Stimulated activated CD4-positive, alpha-beta T cell treated with anti-CD3 and anti-CD28 coated beads, Interleukin-2, amount 100 ng/mL, for 48 hours (primary cell): ENCODE data around the gene NME8.

Experiments
- DNase-seq, 2 donors: peaks; one replicate each; pipeline ENCODE4 v3.0.0-alpha.2; 2020

The NME8 gene

DNA sequence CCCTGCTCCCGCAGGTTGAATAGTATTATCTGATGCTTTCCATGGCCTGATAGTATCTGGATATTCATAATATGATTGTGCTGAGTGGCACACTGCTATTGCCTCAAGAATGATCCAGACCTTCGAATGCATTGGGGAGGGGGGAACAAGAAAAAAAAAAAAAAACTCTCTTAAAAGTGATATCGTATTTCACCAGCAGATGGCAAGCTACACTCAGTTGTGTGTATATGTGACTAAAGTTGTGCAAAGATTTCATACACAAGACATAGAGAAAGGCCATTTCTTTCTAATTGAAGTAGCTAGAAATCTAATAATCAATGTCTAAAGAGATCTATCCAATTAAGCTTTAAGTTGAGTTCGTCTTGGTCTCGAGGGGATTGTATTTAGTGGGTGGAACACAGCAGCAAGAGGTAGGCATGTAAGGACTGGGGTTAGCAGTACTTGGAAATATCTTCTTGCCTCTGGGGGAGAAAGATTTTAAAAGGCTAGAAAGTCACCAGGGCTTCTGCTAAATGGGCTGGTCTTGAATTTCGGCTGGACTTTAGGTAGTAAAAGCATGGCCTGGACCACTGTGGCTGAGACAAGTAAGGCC, 52.9 kb downstream of the NME8 start:
- no peak for DNase-seq

DNA sequence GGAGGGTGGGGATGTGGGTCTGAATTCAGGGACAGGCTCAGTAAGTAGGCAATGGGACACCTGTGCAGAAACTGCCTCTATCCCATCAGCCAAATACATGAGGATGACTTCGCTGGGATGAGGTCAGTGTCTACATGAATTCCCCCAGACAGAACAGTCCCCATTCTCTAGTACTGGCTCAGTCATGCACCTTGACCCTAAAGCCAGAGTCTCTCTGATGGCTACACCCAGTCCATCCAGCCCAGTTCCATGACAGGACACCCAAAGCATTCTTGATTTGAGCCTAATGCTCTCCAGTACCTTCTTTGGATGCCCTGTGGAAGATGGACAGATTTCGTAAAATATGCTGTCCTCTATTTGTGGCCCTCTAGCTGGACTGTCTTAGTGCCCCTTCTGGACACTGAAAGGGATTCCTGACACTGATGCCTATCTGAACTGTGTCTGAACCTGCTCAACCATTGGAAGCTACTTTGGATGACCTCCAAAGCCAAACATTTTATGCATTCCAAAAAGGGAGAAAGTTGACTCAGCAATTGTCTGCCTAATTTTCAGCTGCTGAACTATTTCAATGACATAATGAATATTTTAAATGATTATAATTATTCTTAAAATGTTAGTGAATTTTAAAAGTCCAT, 53.6 kb downstream of the NME8 start:
- no peak for DNase-seq

DNA sequence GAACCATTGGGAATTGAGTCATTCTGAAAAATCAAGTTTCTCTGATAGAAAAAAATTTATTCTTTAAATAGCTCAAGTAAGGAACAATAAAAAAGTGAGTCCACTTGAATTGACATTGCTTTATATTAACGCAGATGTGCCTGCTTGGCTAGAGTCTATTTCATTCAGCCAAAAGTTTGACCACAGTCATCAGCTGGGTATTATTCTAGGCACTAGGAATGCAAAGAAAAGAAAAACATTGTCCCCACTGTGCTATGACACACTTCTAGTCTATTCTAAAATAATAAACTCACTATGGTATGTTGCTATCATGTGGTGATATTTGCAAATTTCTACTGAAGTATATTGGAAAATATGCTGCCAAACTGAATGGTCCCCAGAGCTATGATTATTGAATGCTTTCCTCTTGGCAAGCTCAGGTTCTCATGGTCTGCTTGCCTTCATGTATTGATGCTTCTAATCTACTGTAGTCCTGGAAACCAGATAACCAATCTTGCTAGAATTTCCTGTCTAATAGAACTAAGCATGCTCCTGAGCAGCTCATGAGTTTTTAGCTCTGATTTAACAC, 59.9 kb downstream of the NME8 start:
- DNase-seq, result no peak

DNA sequence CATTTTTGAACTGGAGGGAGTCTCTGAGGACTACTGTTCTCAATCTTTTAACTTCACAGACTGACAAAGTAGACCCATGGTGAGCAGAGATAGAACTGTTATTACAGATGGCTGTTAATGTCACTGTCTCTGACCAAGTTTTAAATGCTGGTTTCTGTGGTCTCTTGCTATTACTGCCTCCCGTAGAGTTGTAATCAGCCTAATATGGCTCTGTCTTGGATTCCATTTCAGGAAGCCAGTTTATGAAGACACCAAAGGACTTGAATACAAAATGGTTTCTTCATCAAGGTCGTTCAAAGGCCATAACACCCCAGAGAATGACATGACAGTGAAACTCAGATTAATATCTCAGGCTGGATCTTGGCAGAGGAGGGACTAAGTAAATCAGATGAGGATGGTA, 64.4 kb downstream of the NME8 start:
- no peak for DNase-seq

DNA sequence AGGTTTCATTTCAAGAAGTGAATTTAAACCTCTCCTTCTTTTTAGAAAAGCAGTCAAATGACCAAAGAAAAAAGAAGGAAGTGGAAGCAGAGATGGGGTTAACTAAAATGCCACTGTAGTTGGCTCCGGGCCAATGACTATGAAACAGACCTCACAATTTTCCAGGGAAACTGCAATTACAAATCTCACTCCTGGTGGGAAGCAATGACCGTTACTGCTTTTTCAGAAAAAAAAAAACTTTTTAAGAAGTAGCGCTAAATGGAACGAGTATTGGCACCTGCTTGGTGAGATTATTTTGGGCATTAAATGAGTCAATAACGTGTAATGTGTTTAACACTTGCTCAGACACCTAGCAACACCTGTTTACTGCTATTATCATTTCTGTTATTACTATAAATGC, 67.0 kb downstream of the NME8 start:
- no peak for DNase-seq

DNA sequence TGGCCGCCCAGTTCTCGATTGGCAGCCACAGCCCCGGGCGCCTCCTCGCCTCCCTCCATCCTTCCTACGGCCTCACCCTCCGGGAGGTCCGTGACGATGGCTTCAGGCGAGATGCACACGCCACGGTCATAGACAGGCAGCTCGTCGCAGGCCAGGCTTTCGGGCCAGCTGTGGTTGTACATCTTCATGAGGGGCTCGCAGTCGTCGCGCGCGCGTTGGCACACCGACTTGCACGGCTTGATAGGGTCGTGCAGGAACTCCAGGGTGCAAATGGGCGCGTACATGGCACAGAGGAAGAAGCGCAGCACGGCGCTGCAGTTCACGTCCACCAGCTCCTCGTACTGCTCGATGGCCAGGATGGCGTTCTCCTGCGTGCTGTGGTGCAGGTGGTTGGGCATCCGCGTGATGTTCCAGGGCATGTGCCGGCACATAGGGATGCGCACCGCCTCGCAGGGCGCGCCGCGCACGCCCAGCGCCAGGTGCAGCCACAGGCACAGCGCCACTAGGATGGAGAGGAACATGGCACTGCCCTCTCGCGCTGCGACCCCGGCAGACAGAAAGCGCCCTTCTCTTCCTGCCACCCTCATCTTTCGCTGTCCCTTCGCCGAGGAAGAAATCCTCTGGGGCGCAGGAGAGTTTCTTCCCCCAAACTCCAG, 67.7 kb downstream of the NME8 start:
- no peak for DNase-seq

DNA sequence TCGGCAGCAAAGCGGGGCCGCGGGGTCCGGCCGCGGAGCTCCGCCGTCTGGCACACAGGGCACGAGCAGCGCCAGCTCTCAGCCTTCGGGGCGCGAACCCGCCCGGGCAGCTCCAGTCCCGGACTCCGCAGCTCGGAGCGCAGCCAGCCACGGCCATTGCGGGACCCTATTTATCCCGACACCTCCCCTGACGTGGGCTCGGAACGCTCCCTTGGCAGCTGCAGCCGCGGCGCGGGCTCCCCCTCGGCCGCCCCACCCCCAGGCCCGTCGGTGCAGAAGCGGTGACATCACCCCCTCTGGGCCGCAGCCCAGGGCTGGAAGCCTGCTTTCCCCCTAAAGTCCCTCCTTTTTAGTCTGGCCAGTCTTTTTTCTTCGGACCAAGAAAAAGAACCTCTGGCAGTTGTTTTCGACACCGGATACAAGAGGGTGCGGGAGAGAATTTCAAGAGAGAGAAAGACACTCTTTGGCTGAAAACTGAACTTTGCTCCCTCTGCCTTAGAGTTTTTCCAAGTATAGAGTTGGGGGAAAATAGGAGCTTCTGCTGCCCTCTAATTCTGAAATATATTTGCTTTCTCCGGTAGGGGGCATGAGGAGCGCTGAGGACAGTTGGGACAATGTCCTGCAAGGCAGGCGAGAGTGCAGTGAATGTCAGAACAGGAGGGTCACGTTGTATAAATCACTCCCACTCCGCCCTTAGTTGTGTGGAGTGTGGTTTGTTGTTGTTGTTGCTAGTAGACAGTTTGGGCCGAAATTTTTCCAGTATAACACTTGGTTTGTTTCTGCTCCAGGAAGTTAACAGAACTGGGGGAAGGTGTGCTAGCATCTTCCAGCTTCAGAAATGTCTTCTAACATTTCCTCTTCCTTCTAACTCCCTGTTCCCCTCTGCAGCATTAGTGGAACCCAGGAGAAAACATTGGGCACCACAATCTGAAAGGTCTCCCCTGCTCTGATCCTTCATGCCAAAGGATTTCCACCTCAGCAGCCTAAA, 68.6 kb downstream of the NME8 start, which contains the start of gene SFRP4:
SFRP4 (minus strand) TSS at position 145 of the 988 bp plus-strand sequence. CDS start 280 bp downstream, outside the sequence.
- DNase-seq, result no peak

DNA sequence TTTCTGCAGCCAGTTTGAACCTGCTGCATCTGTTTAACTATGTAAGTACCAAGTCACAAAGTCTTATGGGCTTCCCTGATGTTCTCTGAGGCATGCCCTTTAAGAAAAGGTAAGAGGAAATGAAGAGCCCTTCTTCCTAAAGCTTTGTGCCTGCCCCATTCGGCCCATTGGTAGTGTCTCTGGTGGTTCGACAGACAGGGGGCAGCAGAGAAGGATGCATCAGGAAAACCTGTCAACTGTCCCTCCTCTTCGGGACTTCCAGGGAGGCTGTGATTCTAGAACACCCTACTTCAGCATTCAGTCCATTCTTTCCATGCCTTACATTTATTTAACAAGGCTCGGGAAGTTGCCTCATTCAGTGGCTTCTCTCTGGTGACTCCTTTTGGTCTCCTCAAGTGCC, 70.1 kb downstream of the NME8 start:
- DNase-seq, result no peak

DNA sequence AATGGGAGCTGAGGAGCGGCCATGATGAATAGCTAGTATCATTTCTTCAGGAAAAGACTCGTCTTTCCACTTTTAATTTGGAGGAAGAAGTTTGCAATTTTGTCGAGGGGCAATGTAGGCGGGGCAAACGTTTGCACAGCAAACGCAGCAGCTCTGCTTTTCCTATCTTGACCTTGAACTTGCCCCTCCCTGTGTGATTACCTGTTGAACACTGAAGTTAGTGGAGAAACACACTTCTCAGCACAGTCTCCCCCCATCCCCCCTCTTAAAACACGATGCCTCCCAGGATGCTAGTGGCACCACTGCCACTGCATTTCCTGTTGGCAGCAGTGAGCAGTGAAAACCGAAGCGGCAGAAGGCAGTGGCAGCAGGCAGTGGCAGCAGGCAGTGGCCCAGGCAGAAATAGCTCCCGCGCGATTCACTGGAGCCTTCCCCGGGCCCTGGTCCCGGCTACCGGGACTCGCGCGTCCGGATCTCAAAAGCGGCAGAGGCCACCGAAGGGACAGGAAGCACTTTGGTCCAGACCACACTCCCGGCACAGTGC, 72.0 kb downstream of the NME8 start, which contains the start of gene EPDR1:
EPDR1 (plus strand) TSS at position 336 of the 544 bp plus-strand sequence. CDS start 300 bp downstream, outside the sequence.
- no peak for DNase-seq

DNA sequence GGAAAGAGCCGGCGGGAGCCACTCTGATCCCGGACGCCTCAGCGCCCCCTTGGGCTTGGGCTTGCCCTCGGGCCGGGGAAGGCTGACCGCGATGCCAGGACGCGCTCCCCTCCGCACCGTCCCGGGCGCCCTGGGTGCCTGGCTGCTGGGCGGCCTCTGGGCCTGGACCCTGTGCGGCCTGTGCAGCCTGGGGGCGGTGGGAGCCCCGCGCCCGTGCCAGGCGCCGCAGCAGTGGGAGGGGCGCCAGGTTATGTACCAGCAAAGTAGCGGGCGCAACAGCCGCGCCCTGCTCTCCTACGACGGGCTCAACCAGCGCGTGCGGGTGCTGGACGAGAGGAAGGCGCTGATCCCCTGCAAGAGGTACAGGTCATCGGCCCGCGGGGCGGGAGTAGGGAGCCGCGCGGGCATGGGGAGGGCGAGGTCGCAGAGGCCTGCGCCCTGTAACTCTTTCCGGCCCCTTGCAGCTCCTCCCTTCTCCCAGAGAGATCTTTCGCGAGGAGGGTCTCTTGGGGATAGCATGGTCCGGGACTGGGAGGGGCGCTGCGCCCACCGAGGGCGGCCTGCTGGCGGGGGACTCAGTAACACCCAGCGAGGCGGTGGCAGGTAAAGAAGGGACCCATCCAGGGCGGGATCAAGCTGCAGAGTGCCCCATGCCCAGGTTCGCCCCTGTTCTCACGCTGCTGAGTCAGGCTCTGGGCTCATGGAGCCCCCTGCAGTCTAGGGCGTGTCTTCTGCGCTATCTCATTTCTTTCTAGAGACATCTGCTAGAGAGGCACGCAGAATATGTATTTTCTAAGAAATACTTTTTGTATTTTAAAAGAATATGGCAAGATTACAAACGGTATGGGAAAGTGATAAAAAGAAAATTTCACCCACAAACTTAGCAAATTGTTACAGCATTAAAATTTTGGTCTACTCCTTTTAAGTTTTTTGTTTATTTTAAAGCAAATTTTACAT, 72.7 kb downstream of the NME8 start:
- no peak for DNase-seq

DNA sequence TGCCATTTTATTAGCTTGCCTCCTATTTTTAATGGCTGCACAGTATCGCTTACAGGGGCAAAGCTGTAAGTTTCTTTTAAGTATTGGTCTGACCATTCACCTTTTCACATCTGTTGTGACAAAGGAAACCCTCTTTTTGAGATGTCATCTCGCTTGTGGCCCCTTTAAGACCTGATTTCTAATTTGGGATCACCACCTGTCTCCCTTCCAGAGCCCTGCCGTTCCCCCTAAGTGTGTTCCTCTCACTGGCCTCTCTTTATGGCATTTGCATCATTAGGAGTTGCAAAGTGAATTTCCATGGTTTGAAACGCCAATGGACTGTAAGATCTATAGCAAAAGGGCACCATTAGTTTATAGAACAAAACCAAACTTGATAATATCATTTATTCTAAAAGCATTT, 73.5 kb downstream of the NME8 start:
- no peak for DNase-seq

DNA sequence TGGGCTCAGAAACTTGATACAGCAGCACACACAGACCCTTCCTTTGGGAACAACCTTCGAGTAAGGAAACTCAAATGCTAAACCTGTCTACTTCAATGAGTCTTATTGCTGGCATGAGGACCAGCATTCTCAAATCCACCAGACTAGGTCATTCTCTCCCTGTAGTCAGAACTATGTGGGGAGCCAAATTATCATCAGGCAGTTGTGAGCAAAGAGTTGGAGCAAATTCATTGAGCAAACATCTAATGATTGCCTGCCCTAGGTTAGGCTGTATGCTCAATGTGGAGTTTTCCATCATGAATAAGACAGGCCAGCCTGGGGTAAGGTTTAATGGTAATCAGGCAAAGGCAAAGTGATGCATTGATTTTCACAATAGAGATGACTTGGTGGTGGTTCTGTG, 75.6 kb downstream of the NME8 start:
- no peak for DNase-seq

DNA sequence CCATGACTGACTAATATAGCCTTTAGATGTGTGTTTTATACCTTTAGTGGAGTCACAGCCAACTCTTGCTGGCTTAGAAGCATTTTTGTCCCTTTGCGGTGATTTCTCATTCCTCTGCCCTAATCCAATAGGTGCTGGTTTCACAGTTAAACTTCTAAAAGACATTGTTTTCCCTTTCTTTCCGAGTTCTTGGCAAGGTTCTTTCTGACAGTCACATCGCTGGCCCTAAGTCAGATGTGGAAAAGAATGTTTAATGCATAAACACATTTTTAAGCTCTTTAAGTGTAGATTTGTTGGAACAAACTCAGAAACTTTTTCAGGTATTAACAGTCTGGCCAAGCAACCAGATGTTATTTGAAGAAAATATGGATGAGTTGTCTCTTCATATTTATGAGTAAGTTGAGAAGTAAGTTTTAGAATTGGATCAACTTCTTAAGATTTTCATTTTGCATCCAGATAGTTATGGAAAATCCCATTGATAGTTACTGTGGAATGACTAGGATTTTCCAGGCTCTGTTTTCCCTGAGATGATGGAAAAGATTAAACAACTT, 76.2 kb downstream of the NME8 start:
- DNase-seq, result no peak

DNA sequence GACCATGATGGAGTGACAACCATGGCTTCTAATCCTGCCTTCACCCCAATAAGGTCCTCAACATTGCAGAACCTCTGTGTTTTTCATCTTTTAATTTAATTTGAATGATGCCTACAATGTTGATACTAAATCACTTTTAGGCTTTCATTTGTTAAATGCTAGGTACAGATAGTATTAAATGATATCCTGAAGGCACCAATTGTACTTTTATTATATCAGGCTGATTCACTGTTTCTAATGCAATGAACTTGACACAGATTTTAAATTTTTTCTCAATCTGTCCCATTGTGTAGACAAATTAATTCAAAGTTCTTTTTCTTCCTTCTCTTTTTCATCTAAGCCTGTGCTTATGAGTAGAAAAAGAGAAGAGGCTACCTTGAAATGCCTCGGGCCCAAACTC, 77.2 kb downstream of the NME8 start:
- no peak for DNase-seq

DNA sequence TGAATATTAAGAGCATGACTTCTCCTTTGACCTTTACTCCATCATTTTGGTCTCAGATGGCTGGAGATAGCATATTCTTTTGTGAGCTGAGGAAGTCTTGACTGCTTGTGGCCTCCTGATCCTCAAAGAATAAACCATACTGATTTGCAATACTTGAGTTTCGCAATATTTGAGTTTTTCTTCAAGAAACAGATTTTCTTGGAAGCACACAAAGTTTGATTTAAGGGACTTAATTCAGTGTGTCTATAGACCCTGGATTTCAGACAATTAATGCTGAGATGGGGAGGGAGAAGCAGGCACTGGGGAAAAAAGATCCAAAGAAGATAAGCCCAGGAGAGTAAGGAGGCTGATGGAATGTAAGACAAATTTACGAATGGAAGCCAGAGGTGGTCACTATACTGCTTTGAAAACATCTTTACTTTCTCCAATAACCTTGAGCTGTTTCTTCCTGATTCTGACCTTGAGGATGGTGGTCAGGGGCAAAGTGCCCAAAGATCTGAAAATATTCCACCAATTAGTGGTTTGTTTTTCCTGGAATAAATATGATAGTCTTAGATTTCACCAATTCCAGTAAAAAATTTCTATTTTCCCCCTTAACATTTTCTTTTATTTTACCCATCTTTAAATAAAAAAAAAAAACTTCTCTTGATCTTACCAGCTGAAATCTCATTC, 79.5 kb downstream of the NME8 start:
- DNase-seq, result no peak

DNA sequence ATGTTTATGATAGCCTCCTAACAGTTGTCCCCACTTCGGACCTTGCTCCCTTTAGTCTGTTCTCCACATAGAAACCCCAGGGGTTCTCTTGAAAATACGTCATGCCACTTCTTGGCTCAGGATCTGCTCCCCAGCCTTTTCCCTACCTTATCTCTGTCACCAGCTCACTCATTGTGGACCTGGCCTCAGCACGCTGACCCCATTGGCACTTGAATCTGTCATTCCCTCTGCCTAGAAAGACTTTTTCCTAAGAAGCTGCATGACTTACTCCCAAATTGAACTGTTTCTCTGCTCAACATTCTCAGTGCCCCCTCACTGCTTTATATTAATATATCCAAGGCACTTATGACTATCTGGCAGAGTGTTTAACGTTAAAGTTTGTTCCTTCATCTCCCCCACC, 80.5 kb downstream of the NME8 start:
- DNase-seq, result no peak

DNA sequence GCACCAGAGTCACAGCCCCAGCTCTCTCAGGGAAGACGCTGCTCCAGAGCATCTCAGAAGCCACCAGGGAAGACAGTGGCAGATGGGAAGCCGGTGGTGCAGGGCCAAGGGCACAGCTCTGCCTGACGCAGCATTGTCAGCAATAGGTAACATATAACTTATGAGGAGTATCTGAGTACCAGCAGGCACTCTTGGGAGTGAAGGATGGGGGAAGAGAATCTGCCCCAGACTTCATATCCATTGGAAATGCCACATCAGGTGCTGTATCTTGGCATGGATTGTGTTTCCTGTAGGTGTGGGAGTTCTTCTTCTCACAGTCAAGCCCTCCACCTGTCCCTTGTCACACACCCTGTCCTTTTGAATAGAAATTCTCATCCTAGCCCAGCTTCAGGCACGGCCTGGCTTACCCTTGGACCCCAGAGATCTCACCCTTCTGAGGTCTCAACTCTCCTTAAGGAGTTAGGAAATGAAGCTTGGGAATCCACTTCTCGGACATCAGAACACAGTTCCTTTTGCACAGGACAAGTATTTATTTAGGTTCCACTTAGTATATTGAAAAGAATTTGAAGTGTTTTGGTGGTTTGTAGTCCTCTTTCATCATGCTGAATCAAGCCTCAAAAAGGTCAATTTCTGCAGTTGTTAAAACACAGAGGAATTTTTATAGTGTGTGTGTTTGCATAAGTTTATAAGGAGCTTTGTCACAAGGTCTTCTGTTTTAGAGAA, 82.0 kb downstream of the NME8 start:
- DNase-seq, result no peak

DNA sequence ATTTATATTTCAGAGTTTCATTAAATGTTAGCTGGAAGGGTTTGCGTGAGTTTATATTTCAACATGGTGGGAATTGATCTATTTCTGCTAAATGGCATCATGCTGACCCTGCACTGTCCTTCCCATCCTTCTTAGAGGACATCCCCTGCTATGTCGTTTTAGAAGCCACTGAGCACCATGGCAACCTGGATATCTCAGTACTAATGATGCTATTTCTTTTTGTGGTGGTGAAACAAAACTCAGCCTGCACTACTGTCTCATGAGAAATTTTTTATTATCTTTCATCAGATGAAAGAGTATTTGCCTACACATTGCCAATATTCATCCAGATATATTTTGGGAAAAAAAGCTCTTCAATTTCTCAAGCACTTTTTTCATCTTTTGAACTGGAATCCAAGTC, 84.1 kb downstream of the NME8 start:
- DNase-seq, result no peak

DNA sequence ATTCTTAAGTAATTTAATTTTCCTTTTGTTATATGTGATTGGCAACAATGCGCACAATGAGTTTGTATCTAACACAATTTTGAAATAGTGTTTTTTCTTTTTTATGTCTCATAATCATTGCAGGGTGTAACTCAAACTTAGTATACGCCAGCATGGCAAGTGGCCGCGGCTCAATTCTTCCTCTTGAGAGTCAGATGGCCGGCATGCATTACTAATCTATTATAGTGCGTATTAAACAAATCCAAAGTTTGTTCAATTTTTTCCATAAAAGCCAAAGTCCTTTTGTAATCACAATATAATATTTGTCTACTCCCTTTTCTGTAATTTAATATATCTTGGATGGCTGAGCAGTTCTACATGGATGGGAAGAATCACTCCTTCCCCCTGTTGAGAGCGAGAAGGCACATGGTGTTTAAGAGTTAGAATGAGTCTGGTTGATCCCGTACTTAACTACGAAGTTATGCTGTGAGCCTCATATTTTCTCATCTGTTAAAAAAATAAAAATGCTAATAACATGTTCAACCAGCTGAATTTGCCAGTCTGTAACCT, 84.7 kb downstream of the NME8 start:
- DNase-seq, result no peak
